GM23338 (cell line): ENCODE measurements around the gene RNF121. TPM values are rescaled to one million over a fixed set of nuclear protein-coding genes. Genes with fewer than 3 reads are reported as not detected.

Experiments
- ATAC-seq: fragments of 200-7000 bp; cut with Tn5 transposase; 3 replicates; pipeline ENCODE4 v1.9.1; 2020
- DNase-seq: peaks from one replicate; pipeline ENCODE4 v3.0.0-alpha.2; 2015; ENCODE audit warnings: low spot score
- H2AFZ ChIP-seq: fragments of 200-600 bp; sonication (generic); 2 replicates; pipeline ENCODE4 v1.8.0; 2016; ENCODE audit warnings: antibody characterized with exemption, mild to moderate bottlenecking, moderate library complexity
- H3F3A ChIP-seq: fragments of 200-600 bp; sonication (generic); replicated peaks from 2 replicates; pipeline ENCODE4 v1.8.0; 2017; ENCODE audit warnings: antibody characterized with exemption, mixed run types, low read depth
- H3K27ac ChIP-seq: fragments of 200-600 bp; sonication (generic); 2 replicates; pipeline ENCODE4 v1.6.1; 2016; ENCODE audit warnings: low read depth
- H3K27me3 ChIP-seq: fragments of 200-600 bp; sonication (generic); 2 replicates; pipeline ENCODE4 v1.8.0; 2016; ENCODE audit warnings: mild to moderate bottlenecking, mixed run types, moderate library complexity; ENCODE audit not compliant: insufficient read depth
- H3K36me3 ChIP-seq: fragments of 200-600 bp; sonication (generic); 2 replicates; pipeline ENCODE4 v1.8.0; 2016; ENCODE audit warnings: mild to moderate bottlenecking; ENCODE audit not compliant: insufficient read depth
- H3K4me1 ChIP-seq: fragments of 200-600 bp; sonication (generic); 2 replicates; pipeline ENCODE4 v1.8.0; 2016; ENCODE audit warnings: mild to moderate bottlenecking, moderate library complexity; ENCODE audit not compliant: insufficient read depth
- H3K4me2 ChIP-seq: fragments of 200-600 bp; sonication (generic); 2 replicates; pipeline ENCODE4 v1.7.1; 2017; ENCODE audit warnings: mixed run types
- H3K4me3 ChIP-seq: fragments of 200-600 bp; sonication (generic); 2 replicates; pipeline ENCODE4 v1.6.1; 2016; ENCODE audit warnings: mixed run types
- H3K79me2 ChIP-seq: fragments of 200-600 bp; sonication (generic); replicated peaks from 2 replicates; pipeline ENCODE4 v1.8.0; 2017; ENCODE audit warnings: mild to moderate bottlenecking; ENCODE audit not compliant: insufficient read depth
- H3K9me2 ChIP-seq: fragments of 200-600 bp; sonication (generic); 2 replicates; pipeline ENCODE4 v1.8.0; 2017; ENCODE audit not compliant: insufficient read depth
- H4K20me1 ChIP-seq: fragments of 200-600 bp; sonication (generic); replicated peaks from 2 replicates; pipeline ENCODE4 v1.8.0; 2017; ENCODE audit warnings: mild to moderate bottlenecking; ENCODE audit not compliant: insufficient read depth
- H3K27ac Mint-ChIP-seq: 2 replicates; pipeline ENCODE4 v1.8.0; 2020; ENCODE audit warnings: inconsistent platforms, mild to moderate bottlenecking, moderate library complexity, mixed read lengths
- H3K27me3 Mint-ChIP-seq: 3 replicates; pipeline ENCODE4 v1.8.0; 2022; ENCODE audit warnings: low read depth, mild to moderate bottlenecking, moderate library complexity, mixed read lengths, inconsistent platforms; ENCODE audit not compliant: insufficient read depth, poor library complexity
- H3K36me3 Mint-ChIP-seq: 3 replicates; pipeline ENCODE4 v1.8.0; 2021; ENCODE audit warnings: low read depth, mild to moderate bottlenecking, inconsistent platforms, moderate library complexity, mixed read lengths
- H3K4me1 Mint-ChIP-seq: 3 replicates; pipeline ENCODE4 v1.8.0; 2020; ENCODE audit warnings: mild to moderate bottlenecking, inconsistent platforms, mixed read lengths
- H3K4me3 Mint-ChIP-seq: 3 replicates; pipeline ENCODE4 v1.8.0; 2021; ENCODE audit warnings: moderate library complexity, mild to moderate bottlenecking, inconsistent platforms, mixed read lengths
- H3K9me3 Mint-ChIP-seq: 3 replicates; pipeline ENCODE4 v1.8.0; 2020; ENCODE audit warnings: moderate library complexity, mild to moderate bottlenecking, inconsistent platforms, mixed read lengths
- CREB1 ChIP-seq: fragments of 250-450 bp; sonication (Bioruptor Pico); IDR thresholded peaks from 2 replicates; pipeline ENCODE4 v1.5.0; 2020; ENCODE audit warnings: low read depth, mild to moderate bottlenecking, moderate library complexity
- EZH2 ChIP-seq: fragments of 200-600 bp; sonication (generic); IDR thresholded peaks from one replicate; pipeline ENCODE4 v1.8.0; 2017; ENCODE audit warnings: antibody characterized with exemption, mild to moderate bottlenecking, low read depth; ENCODE audit not compliant: unreplicated experiment
- EZH2phosphoT487 ChIP-seq: fragments of 200-600 bp; sonication (generic); IDR thresholded peaks from one replicate; pipeline ENCODE4 v1.8.1; 2018; ENCODE audit warnings: antibody characterized with exemption; ENCODE audit not compliant: unreplicated experiment
- JUNB ChIP-seq: IDR thresholded peaks from one replicate; pipeline ENCODE4 v1.6.1; 2016; ENCODE audit warnings: antibody characterized with exemption; ENCODE audit not compliant: unreplicated experiment
- NANOG ChIP-seq: IDR thresholded peaks from 2 replicates; pipeline ENCODE4 v1.6.1; 2016; ENCODE audit warnings: antibody characterized with exemption, borderline replicate concordance
- POLR2AphosphoS5 ChIP-seq: IDR thresholded peaks from 2 replicates; pipeline ENCODE4 v1.6.1; 2016; ENCODE audit warnings: antibody characterized with exemption, low read depth
- STAT1 ChIP-seq: IDR thresholded peaks from one replicate; pipeline ENCODE4 v1.6.1; 2016; ENCODE audit warnings: antibody characterized with exemption; ENCODE audit not compliant: unreplicated experiment
- ZNF114 ChIP-seq: fragments of 250-450 bp; sonication (Bioruptor Pico); IDR thresholded peaks from 2 replicates; pipeline ENCODE4 v1.5.0; 2020; ENCODE audit warnings: mild to moderate bottlenecking, moderate library complexity
- ZNF331 ChIP-seq: fragments of 250-450 bp; sonication (Bioruptor Pico); IDR thresholded peaks from 2 replicates; pipeline ENCODE4 v1.5.0; 2020; ENCODE audit warnings: low read depth, mild to moderate bottlenecking, moderate library complexity
- ZNF462 ChIP-seq: fragments of 250-450 bp; sonication (Bioruptor Pico); IDR thresholded peaks from 2 replicates; pipeline ENCODE4 v1.5.0; 2020; ENCODE audit warnings: mild to moderate bottlenecking, moderate library complexity
- polyA plus RNA-seq: library from polyadenylated mRNA; unstranded; fragments of >200 nt; fragmentation: Nextera tagmentation; extraction: Ambion mirVana; gene quantifications from 2 replicates; pipeline ENCODE4 v1.2.1, GENCODE V29; 2016
- total RNA-seq: library from RNA; depleted of rRNA; stranded (reverse); fragments of >200 nt; shearing (Covaris generic); gene quantifications from 2 replicates; pipeline ENCODE4 v1.2.3, GENCODE V29; 2014
- TF ChIP-seq, protein P1 (sequence below): IDR thresholded peaks from 2 replicates; pipeline ENCODE4 v1.6.1; 2016; ENCODE audit warnings: antibody characterized with exemption
- TF ChIP-seq, protein P2 (sequence below): IDR thresholded peaks from one replicate; pipeline ENCODE4 v1.6.1; 2018; ENCODE audit warnings: antibody characterized with exemption; ENCODE audit not compliant: unreplicated experiment
- TF ChIP-seq, protein P3 (sequence below), 2 experiments: fragments of 200-600 bp in 1 of 2; sonication (generic) in 1 of 2; conservative IDR thresholded peaks; 2 replicates each; pipeline versions ENCODE4 v1.5.1 to v1.6.1; 2016 to 2017; ENCODE audit warnings: antibody characterized with exemption in 2 of 2, low read depth in 2 of 2, mild to moderate bottlenecking in 2 of 2, moderate library complexity in 1 of 2

Gene RNF121
- total and polyA plus RNA-seq, 2 experiments from 2014 or later: 7.8 to 37.7 TPM

GRCh38 chr11:72001285-72001684 is 72.4 kb downstream of the RNF121 start:
- TF ChIP-seq POLR2AphosphoS5: no peak
- no peak for TF ChIP-seq NANOG
- no peak for TF ChIP-seq ZNF114
- no peak for TF ChIP-seq ZNF462 (CRISPR knock-in tag)
- no peak for TF ChIP-seq ZNF331 (CRISPR knock-in tag)
- TF ChIP-seq, protein P1, sequence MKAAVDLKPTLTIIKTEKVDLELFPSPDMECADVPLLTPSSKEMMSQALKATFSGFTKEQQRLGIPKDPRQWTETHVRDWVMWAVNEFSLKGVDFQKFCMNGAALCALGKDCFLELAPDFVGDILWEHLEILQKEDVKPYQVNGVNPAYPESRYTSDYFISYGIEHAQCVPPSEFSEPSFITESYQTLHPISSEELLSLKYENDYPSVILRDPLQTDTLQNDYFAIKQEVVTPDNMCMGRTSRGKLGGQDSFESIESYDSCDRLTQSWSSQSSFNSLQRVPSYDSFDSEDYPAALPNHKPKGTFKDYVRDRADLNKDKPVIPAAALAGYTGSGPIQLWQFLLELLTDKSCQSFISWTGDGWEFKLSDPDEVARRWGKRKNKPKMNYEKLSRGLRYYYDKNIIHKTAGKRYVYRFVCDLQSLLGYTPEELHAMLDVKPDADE: no peak
- no peak for TF ChIP-seq EZH2phosphoT487
- TF ChIP-seq CREB1 (CRISPR knock-in tag): no peak
- TF ChIP-seq, protein P2, sequence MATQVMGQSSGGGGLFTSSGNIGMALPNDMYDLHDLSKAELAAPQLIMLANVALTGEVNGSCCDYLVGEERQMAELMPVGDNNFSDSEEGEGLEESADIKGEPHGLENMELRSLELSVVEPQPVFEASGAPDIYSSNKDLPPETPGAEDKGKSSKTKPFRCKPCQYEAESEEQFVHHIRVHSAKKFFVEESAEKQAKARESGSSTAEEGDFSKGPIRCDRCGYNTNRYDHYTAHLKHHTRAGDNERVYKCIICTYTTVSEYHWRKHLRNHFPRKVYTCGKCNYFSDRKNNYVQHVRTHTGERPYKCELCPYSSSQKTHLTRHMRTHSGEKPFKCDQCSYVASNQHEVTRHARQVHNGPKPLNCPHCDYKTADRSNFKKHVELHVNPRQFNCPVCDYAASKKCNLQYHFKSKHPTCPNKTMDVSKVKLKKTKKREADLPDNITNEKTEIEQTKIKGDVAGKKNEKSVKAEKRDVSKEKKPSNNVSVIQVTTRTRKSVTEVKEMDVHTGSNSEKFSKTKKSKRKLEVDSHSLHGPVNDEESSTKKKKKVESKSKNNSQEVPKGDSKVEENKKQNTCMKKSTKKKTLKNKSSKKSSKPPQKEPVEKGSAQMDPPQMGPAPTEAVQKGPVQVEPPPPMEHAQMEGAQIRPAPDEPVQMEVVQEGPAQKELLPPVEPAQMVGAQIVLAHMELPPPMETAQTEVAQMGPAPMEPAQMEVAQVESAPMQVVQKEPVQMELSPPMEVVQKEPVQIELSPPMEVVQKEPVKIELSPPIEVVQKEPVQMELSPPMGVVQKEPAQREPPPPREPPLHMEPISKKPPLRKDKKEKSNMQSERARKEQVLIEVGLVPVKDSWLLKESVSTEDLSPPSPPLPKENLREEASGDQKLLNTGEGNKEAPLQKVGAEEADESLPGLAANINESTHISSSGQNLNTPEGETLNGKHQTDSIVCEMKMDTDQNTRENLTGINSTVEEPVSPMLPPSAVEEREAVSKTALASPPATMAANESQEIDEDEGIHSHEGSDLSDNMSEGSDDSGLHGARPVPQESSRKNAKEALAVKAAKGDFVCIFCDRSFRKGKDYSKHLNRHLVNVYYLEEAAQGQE: no peak
- no peak for TF ChIP-seq JUNB
- no peak for TF ChIP-seq EZH2
- TF ChIP-seq STAT1: no peak
- TF ChIP-seq, protein P3, sequence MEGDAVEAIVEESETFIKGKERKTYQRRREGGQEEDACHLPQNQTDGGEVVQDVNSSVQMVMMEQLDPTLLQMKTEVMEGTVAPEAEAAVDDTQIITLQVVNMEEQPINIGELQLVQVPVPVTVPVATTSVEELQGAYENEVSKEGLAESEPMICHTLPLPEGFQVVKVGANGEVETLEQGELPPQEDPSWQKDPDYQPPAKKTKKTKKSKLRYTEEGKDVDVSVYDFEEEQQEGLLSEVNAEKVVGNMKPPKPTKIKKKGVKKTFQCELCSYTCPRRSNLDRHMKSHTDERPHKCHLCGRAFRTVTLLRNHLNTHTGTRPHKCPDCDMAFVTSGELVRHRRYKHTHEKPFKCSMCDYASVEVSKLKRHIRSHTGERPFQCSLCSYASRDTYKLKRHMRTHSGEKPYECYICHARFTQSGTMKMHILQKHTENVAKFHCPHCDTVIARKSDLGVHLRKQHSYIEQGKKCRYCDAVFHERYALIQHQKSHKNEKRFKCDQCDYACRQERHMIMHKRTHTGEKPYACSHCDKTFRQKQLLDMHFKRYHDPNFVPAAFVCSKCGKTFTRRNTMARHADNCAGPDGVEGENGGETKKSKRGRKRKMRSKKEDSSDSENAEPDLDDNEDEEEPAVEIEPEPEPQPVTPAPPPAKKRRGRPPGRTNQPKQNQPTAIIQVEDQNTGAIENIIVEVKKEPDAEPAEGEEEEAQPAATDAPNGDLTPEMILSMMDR (conservative IDR thresholded peaks at IDR 0.05; ENCODE audit: low read depth in 2 of 2): no peak
- H3K27ac Mint-ChIP-seq: no peak overlapping the region
- Histone ChIP-seq H3K36me3 (0 out of 2 replicates have a peak, but pooled peaks cover 5% of the 10 kb centered on the region), H3K27me3 (no peaks in the 10 kb centered on the region), H3K27ac (no peak overlapping the region), H3K4me1 (no peaks in the 10 kb centered on the region), H3K79me2 (no peaks in the 10 kb centered on the region), H3F3A (no peaks in the 10 kb centered on the region; the same call in 1 of the 2 replicates), H2AFZ (no peak overlapping the region), H3K9me2 (no peaks in the 10 kb centered on the region), H4K20me1 (peaks cover 16% of the 10 kb centered on the region), H3K4me3 (no peak overlapping the region), H3K4me2 (no peak overlapping the region)
- peaks cover 23% of the 10 kb centered on the region for H3K27me3 Mint-ChIP-seq
- DNase-seq: no peak
- peaks cover 55% of the 10 kb centered on the region for H3K36me3 Mint-ChIP-seq
- H3K4me3 Mint-ChIP-seq: no peak overlapping the region
- no peaks in the 10 kb centered on the region for H3K9me3 Mint-ChIP-seq
- no peak for ATAC-seq
- H3K4me1 Mint-ChIP-seq: no peaks in the 10 kb centered on the region; the same call in 2 of the 3 replicates
